ENCODE results near the gene ANKMY1.

Gene ANKMY1

DNA sequence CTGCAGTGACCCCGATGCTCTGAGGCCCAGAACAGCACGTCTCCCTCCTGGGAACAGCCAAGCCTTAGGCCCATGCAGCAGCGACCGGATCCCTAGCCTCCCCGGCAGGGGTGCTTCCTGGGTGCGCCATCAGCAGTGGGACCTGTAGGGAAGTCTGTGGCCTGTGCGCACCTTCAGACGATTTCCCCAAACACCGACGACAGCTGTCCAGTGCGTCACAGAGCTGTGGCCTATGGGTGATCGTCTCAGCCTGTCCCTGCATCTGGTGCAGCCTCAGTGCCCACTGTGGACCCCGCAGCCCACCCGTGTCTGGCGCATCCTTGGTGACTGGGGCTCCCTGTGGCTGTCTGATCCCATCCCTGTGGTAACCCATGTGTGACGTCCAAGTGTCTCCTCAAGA lies 113.3 kb downstream of the ANKMY1 start:
- TF ChIP-seq, protein P1, sequence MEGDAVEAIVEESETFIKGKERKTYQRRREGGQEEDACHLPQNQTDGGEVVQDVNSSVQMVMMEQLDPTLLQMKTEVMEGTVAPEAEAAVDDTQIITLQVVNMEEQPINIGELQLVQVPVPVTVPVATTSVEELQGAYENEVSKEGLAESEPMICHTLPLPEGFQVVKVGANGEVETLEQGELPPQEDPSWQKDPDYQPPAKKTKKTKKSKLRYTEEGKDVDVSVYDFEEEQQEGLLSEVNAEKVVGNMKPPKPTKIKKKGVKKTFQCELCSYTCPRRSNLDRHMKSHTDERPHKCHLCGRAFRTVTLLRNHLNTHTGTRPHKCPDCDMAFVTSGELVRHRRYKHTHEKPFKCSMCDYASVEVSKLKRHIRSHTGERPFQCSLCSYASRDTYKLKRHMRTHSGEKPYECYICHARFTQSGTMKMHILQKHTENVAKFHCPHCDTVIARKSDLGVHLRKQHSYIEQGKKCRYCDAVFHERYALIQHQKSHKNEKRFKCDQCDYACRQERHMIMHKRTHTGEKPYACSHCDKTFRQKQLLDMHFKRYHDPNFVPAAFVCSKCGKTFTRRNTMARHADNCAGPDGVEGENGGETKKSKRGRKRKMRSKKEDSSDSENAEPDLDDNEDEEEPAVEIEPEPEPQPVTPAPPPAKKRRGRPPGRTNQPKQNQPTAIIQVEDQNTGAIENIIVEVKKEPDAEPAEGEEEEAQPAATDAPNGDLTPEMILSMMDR (IDR thresholded peaks at IDR 0.05) = no peak
- no peak for TF ChIP-seq ZFX (IDR thresholded peaks at IDR 0.05; ENCODE audit: borderline replicate concordance)
- no peak overlapping the region for H3K27ac ChIP-seq

DNA sequence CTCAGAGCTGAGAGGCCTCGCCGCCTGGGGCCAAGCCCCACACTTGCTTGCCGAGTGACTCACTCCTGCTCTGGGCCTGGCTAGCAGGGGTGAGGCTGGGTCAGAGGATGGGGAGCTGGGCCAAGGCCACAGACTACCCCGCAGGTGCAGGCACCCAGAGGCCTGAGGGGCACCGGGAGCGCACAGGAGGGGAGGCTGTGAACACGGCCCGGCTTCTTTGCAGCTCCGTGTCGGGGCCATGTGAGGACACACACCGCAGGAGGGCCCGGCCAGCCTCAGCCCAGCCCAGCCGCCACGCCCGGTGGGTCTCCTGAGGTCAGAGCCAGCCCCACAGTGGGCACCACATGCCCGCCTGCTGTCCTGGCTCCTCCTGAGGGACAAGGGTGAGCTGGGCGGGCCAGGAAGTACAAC lies 113.9 kb downstream of the ANKMY1 start:
- TF ChIP-seq, protein P1 (IDR thresholded peaks at IDR 0.05) = no peak
- TF ChIP-seq ZFX (IDR thresholded peaks at IDR 0.05; ENCODE audit: borderline replicate concordance) = no peak
- no peak overlapping the region for H3K27ac ChIP-seq

DNA sequence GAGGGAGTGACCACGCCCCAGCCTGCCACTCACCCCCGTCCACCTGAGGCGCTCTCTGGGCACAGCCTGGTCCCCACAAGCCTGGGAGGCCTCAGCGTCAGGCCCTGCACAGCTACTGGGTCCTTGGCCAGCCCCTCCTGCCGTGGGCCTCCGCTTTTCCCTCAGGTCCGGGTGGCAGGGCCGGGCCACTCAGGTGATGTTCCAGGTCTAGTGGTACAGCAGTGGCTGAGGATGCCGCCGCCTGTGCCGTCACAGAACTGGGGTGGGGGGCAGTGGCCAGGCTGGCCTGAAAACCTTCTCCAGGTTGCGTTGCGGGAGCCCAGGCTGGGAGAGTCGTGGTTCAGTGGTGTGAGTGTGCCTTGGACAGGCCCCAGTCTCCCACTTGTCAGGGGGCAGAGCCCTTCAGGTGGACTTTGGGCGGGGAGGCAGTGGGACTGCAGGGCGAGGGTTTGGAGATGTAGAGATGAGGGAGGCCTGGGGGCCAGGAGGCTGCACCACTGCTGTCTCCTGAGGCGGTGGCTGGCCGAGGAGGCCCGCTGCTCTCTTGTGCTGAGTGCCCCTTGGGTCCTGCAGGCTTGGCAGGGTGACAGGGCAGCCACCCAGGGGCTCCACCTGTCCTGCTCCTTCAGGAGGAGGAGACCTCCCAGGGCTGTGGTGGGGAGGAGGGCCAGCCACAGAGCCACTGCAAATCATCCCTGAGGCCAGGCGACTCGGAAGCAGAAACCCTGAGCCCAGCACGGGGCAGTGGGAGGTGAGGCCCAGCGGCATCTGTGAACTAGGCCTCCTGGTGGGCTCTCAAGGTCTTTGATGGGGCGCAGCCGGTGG lies 114.7 kb downstream of the ANKMY1 start:
- TF ChIP-seq, protein P1 (IDR thresholded peaks at IDR 0.05) = no peak
- TF ChIP-seq ZFX (IDR thresholded peaks at IDR 0.05; ENCODE audit: borderline replicate concordance) = no peak
- no peak overlapping the region for H3K27ac ChIP-seq

DNA sequence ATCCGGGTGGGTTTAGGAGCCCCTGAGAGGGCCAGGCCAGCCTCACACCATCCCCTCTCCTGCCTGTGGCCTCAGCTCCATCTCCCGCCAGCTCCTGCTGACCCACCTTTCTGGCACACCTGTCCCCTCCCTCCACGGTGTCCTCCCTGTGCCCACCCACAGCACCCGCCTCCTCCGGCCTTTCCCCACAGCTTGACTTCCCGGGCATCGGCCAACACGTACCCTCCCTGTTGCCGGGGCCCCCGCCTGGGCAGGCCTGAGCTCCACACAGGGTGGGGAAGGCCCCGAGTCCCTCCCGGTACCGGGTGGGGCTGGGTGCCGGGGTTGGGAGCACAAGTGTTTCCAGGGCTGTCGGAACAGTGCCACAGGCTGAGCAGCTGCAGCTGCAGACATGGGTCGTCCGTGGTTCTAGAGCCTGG lies 115.8 kb downstream of the ANKMY1 start:
- H3K27ac ChIP-seq = no peak overlapping the region
- TF ChIP-seq, protein P1 (IDR thresholded peaks at IDR 0.05) = no peak
- no peak for TF ChIP-seq ZFX (IDR thresholded peaks at IDR 0.05; ENCODE audit: borderline replicate concordance)

DNA sequence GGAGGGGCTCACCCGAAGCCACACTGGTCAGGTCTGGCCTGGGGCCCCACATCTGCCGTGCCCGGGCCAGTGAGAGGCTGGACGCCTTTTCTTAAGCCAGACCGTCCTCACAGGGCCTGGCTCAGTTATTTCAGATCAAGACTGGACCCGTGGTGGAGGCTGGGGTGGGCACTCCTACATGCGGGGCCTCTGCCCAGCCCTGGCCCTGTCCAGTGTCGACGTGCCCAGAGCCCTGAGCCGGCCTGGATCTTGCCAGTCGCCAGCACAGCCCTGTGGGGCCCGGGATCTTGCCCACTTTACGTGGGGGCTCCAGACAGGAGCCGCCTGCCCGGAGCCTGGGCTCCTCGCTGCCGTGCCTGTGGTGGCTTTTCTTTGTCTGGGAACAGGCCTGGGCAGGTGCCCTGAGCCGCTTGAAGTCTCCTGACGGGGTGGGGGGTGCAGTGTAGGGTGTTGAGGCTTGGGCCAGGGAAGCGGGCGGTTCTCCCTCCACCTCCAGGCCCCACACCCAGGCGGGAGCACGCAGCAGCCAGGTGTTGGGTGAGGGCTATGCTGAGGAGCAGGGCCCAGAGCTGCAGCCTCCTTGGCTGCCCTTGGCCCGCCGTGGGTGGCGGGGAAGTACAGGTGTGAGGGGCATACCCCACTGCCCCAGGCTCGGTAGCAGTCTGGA lies 116.3 kb downstream of the ANKMY1 start:
- no peak for TF ChIP-seq ZFX (IDR thresholded peaks at IDR 0.05; ENCODE audit: borderline replicate concordance)
- TF ChIP-seq, protein P1 (IDR thresholded peaks at IDR 0.05) = no peak
- H3K27ac ChIP-seq = no peak overlapping the region

DNA sequence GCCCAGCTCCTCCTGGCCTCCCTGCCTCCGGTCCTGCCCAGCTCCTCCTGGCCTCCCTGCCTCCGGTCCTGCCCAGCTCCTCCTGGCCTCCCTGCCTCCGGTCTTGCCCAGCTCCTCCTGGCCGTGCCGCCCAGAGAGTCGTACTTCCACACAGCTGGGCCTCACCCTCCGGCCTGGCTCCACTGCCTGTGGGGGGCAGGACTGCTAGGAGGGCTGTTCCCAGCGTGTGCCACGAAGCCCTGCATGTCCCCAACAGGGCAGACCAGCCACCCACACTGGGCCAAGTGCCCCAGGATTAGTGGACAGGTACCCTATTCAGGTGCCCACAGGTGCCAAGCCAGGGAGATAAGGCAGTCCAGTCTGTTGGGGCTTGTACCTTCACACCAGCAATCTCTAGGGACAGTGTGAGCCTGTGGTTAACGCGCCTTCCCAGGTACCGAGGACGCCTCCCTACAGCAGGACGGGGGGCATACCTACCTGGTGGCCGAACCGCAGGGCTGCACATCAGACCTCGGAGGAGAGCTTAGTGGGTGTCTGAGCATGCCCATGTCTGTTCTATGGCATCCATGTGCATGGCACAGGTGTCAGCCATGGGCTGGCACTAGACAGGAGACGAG lies 117.0 kb downstream of the ANKMY1 start:
- TF ChIP-seq ZFX (IDR thresholded peaks at IDR 0.05; ENCODE audit: borderline replicate concordance) = no peak
- no peak overlapping the region for H3K27ac ChIP-seq

DNA sequence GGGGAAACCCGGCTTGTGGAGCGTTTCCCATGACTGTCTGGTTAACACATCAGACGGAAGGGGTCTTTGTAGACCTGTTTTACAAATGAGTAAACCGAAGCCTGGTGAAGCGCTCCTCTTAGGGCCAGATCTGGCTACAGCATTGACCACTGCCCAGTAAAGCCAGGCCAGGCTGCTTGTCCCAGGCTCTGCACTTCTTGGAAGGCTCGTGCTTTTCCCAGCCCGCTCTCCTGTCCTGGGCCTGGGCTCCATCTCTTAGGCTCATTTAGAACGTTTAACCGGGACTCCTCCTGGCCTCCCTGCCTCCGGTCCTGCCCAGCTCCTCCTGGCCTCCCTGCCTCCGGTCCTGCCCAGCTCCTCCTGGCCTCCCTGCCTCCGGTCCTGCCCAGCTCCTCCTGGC lies 117.5 kb downstream of the ANKMY1 start:
- H3K27ac ChIP-seq = no peak overlapping the region
- TF ChIP-seq, protein P1 (IDR thresholded peaks at IDR 0.05) = no peak
- no peak for TF ChIP-seq ZFX (IDR thresholded peaks at IDR 0.05; ENCODE audit: borderline replicate concordance)

Measured in 22Rv1 (cell line).